ENCODE data around the gene DACH1. TPM values are rescaled to one million over a fixed set of nuclear protein-coding genes. Genes with fewer than 3 reads are reported as not detected.

Gene DACH1
- total and polyA plus RNA-seq, 2 of the 8 experiments (the other 6 are each of a cell fraction or from before 2014, with no cell fraction given): 0.12 to 0.67 TPM

GRCh38 chr13:71906448-71906847 lies 39.4 kb upstream of the DACH1 start:
- Histone ChIP-seq H4K20me1 (replicated peaks in 1 of 2; ENCODE audit: control insufficient read depth in 1 of 2, insufficient read depth in 2 of 2, low read length in 2 of 2) (no peaks in the 10 kb centered on the region), H3K79me1 (ENCODE audit: low read depth, low read length) (no peaks in the 10 kb centered on the region), H4K5ac (ENCODE audit: insufficient read length, low read depth, low read length) (no peak overlapping the region), H2BK15ac (ENCODE audit: low read length) (no peak overlapping the region), H3K9me3 (ENCODE audit: insufficient read depth in 2 of 2, low read depth in 1 of 2, low read length in 1 of 2) (no peaks in the 10 kb centered on the region), H3K18ac (ENCODE audit: extremely low read depth, low read length) (no peak overlapping the region), H3K14ac (ENCODE audit: insufficient read length) (no peak overlapping the region), H3K4me1 (replicated peaks in 1 of 4; ENCODE audit: control insufficient read depth in 3 of 4, insufficient read depth in 4 of 4, low read length in 3 of 4) (no peaks in the 10 kb centered on the region; a peak in 1 of 7 replicates), H3K4me3 (ENCODE audit: extremely low read depth in 1 of 4, insufficient read depth in 2 of 4, low read depth in 3 of 4, low read length in 4 of 4) (no peak overlapping the region), H3K23me2 (ENCODE audit: low read depth, low read length) (no peaks in the 10 kb centered on the region; the same call in 1 of the 2 replicates), H2BK5ac (ENCODE audit: low read depth, low read length) (no peak overlapping the region), H3K36me3 (ENCODE audit: control insufficient read depth in 2 of 4, insufficient read depth in 4 of 4, low read length in 3 of 4) (no peaks in the 10 kb centered on the region), H2AFZ (ENCODE audit: low read length) (no peak overlapping the region), H4K91ac (replicated peaks; ENCODE audit: insufficient read length, low read length) (no peak overlapping the region), H3K23ac (ENCODE audit: insufficient read length) (no peak overlapping the region), H3K9ac (replicated peaks in 1 of 4; ENCODE audit: extremely low read depth in 1 of 4, low read depth in 3 of 4, low read length in 3 of 4) (no peak overlapping the region), H3K56ac (replicated peaks; ENCODE audit: insufficient read length, low read depth, low read length) (no peak overlapping the region), H3K79me2 (ENCODE audit: control insufficient read depth in 1 of 2, insufficient read depth in 2 of 2, low read length in 2 of 2) (no peaks in the 10 kb centered on the region), H2BK12ac (ENCODE audit: low read depth, low read length) (no peak overlapping the region), H4K8ac (ENCODE audit: extremely low read depth, insufficient read depth, low read length) (no peak overlapping the region), H2BK120ac (replicated peaks; ENCODE audit: low read depth, low read length) (no peak overlapping the region), H2AK5ac (ENCODE audit: low read depth, low read length) (no peak overlapping the region), H3K4ac (replicated peaks; ENCODE audit: insufficient read length, low read depth, low read length) (no peak overlapping the region), H2BK20ac (ENCODE audit: low read length) (no peak overlapping the region), H3K27ac (ENCODE audit: low read depth, low read length) (no peak overlapping the region), H3K4me2 (ENCODE audit: insufficient read depth in 1 of 2, low read depth in 2 of 2, low read length in 2 of 2) (no peak overlapping the region), H3K27me3 (replicated peaks in 1 of 4; ENCODE audit: control insufficient read depth in 3 of 4, extremely low read depth in 1 of 4, insufficient read depth in 3 of 4, low read length in 3 of 4) (no peaks in the 10 kb centered on the region)
- POLR2A ChIA-PET (ENCODE audit: partially characterized antibody): no interaction called here
- DNase-seq (ENCODE audit: low read depth in 1 of 2, low spot score in 2 of 2) (no peak), FAIRE-seq (no peak)
- CTCF ChIA-PET (ENCODE audit: partially characterized antibody): interaction anchor here (1.7 kb wide), 1 partner anchor 10 kb away, joined by 4 read pairs; no protein-coding TSS in a partner anchor
- TF ChIP-seq SIRT6 (IDR thresholded peaks at IDR 0.05; ENCODE audit: low read length) (no peak), HDAC6 (IDR thresholded peaks at IDR 0.05; ENCODE audit: low read depth, low read length) (no peak), SP2 (IDR thresholded peaks at IDR 0.05; ENCODE audit: low read length) (no peak), SAP30 (IDR thresholded peaks at IDR 0.05; ENCODE audit: insufficient read depth, insufficient replicate concordance, low read length) (no peak), ASH2L (IDR thresholded peaks at IDR 0.05; ENCODE audit: low read length) (no peak), E2F6 (IDR thresholded peaks at IDR 0.05) (no peak), RBBP5 (IDR thresholded peaks at IDR 0.05; ENCODE audit: borderline replicate concordance, low read depth, low read length) (no peak), ATF2 (IDR thresholded peaks at IDR 0.05; ENCODE audit: low read length) (no peak), EZH2 (IDR thresholded peaks at IDR 0.05; ENCODE audit: low read depth, low read length, severe bottlenecking) (no peak), NANOG (IDR thresholded peaks at IDR 0.05; ENCODE audit: insufficient read depth, low read depth, low read length, poor library complexity, severe bottlenecking) (no peak)
- WGBS, 2 experiments (ENCODE audit: extremely low coverage in 1 of 2, insufficient coverage in 1 of 2, insufficient read length in 1 of 2, insufficient replicate concordance in 2 of 2, low coverage in 1 of 2, low lambda C conversion rate in 2 of 2, missing lambda C conversion rate in 1 of 2): 100% methylated on average over 1 of the region's 1 CpG; no CpG with 5 or more reads in 1 of the 2 experiments

Measured in H1 (cell line).